Progenitor cell of endocrine pancreas (in vitro differentiated cells): ENCODE data around the gene RNF4. TPM values are rescaled to one million over a fixed set of nuclear protein-coding genes. Genes with fewer than 3 reads are reported as not detected.
A peak's percentile ranks its signal among the peaks of the same experiment; 100 is the strongest.

Experiments used
- DNase-seq: peaks from one replicate; pipeline ENCODE4 v3.0.0; 2021; ENCODE audit warnings: low spot score; ENCODE audit not compliant: unreplicated experiment
- H3K27ac Mint-ChIP-seq: 2 replicates; pipeline ENCODE4 v1.8.0; 2021; ENCODE audit warnings: mild to moderate bottlenecking, moderate library complexity, mixed read lengths
- H3K27me3 Mint-ChIP-seq: 2 replicates; pipeline ENCODE4 v1.8.0; 2021; ENCODE audit warnings: mixed read lengths
- H3K36me3 Mint-ChIP-seq: 2 replicates; pipeline ENCODE4 v1.8.0; 2022; ENCODE audit warnings: mixed read lengths; ENCODE audit not compliant: insufficient read depth
- H3K4me1 Mint-ChIP-seq: 2 replicates; pipeline ENCODE4 v1.8.0; 2021; ENCODE audit warnings: low read depth, mixed read lengths
- H3K4me3 Mint-ChIP-seq: 2 replicates; pipeline ENCODE4 v1.8.0; 2021; ENCODE audit warnings: low read depth, mild to moderate bottlenecking, moderate library complexity, mixed read lengths
- H3K9me3 Mint-ChIP-seq: 2 replicates; pipeline ENCODE4 v1.8.0; 2021; ENCODE audit warnings: low read depth, mixed read lengths
- CTCF ChIP-seq: fragments of 200-600 bp; sonication (generic); IDR thresholded peaks from one replicate; pipeline ENCODE4 v1.5.0; 2021; ENCODE audit warnings: antibody characterized with exemption, mild to moderate bottlenecking; ENCODE audit not compliant: unreplicated experiment
- total RNA-seq: library from RNA; stranded (reverse); gene quantifications from 2 replicates; pipeline ENCODE4 v1.2.1, GENCODE V29; 2021

Gene RNF4
- total RNA-seq, 1 donor from 2014 or later: 44.2 TPM

- Mint-ChIP-seq H3K4me3 (no peak overlapping the region), H3K36me3 (no peaks in the 10 kb centered on the region), H3K27me3 (no peaks in the 10 kb centered on the region), H3K4me1 (peaks cover 29% of the 10 kb centered on the region), H3K27ac (peak overlapping the region; percentile 19), H3K9me3 (no peaks in the 10 kb centered on the region)
- no peak for TF ChIP-seq CTCF
- no peak for DNase-seq
Measured at GRCh38 chr4:2482693-2483092, 13.8 kb downstream of the RNF4 start.

- Mint-ChIP-seq H3K9me3 (no peaks in the 10 kb centered on the region), H3K27me3 (no peaks in the 10 kb centered on the region), H3K27ac (peak overlapping the region; percentile 19), H3K4me1 (peaks cover 25% of the 10 kb centered on the region), H3K36me3 (no peaks in the 10 kb centered on the region), H3K4me3 (no peak overlapping the region)
- no peak for TF ChIP-seq CTCF
- DNase-seq: no peak
Measured at GRCh38 chr4:2483237-2483636, 14.3 kb downstream of the RNF4 start.

- no peaks in the 10 kb centered on the region for H3K27me3 Mint-ChIP-seq
- H3K36me3 Mint-ChIP-seq: no peaks in the 10 kb centered on the region
- H3K4me1 Mint-ChIP-seq: peaks cover 21% of the 10 kb centered on the region
- H3K4me3 Mint-ChIP-seq: no peak overlapping the region
- no peak overlapping the region for H3K27ac Mint-ChIP-seq
- H3K9me3 Mint-ChIP-seq: no peaks in the 10 kb centered on the region
- no peak for TF ChIP-seq CTCF
- DNase-seq: no peak
Measured at GRCh38 chr4:2484185-2484584, 15.3 kb downstream of the RNF4 start.

GRCh38 chr4:2484993-2485392 lies 16.1 kb downstream of the RNF4 start:
- Mint-ChIP-seq H3K9me3 (no peaks in the 10 kb centered on the region), H3K27me3 (no peaks in the 10 kb centered on the region), H3K27ac (peak overlapping the region; percentile 84), H3K4me1 (peaks cover 20% of the 10 kb centered on the region), H3K36me3 (no peaks in the 10 kb centered on the region), H3K4me3 (no peak overlapping the region)
- no peak for TF ChIP-seq CTCF
- no peak for DNase-seq

GRCh38 chr4:2485956-2486355 lies 17.1 kb downstream of the RNF4 start:
- H3K36me3 Mint-ChIP-seq: peaks cover 8% of the 10 kb centered on the region
- H3K27me3 Mint-ChIP-seq: no peaks in the 10 kb centered on the region
- DNase-seq: no peak
- H3K27ac Mint-ChIP-seq: peak overlapping the region; percentile 86
- no peak for TF ChIP-seq CTCF
- peaks cover 18% of the 10 kb centered on the region for H3K4me1 Mint-ChIP-seq
- no peak overlapping the region for H3K4me3 Mint-ChIP-seq
- H3K9me3 Mint-ChIP-seq: no peaks in the 10 kb centered on the region
